Body of pancreas (tissue), 4 donors: ENCODE measurements around the gene AGRN.

ENCODE experiments used
- POLR2A ChIP-seq, 3 donors: fragments of 450-650 bp; IDR thresholded peaks; one replicate each; pipeline ENCODE4 v1.6.1; 2016; ENCODE audit warnings: antibody characterized with exemption in 3 of 3, mild to moderate bottlenecking in 2 of 3
- TF ChIP-seq, protein P1 (sequence below), 7 experiments: fragments of 450-650 bp in 4 of 7; fragments of 200-600 bp in 3 of 7; sonication (generic) in 3 of 7; IDR thresholded peaks; one replicate each; pipeline ENCODE4 v1.5.1; 2016 to 2019; ENCODE audit warnings: antibody characterized with exemption in 7 of 7

GRCh38 chr1:1084372-1085170, 64.7 kb downstream of the AGRN start:
- no peak for TF ChIP-seq POLR2A (IDR thresholded peaks at IDR 0.05)
- TF ChIP-seq, protein P1, sequence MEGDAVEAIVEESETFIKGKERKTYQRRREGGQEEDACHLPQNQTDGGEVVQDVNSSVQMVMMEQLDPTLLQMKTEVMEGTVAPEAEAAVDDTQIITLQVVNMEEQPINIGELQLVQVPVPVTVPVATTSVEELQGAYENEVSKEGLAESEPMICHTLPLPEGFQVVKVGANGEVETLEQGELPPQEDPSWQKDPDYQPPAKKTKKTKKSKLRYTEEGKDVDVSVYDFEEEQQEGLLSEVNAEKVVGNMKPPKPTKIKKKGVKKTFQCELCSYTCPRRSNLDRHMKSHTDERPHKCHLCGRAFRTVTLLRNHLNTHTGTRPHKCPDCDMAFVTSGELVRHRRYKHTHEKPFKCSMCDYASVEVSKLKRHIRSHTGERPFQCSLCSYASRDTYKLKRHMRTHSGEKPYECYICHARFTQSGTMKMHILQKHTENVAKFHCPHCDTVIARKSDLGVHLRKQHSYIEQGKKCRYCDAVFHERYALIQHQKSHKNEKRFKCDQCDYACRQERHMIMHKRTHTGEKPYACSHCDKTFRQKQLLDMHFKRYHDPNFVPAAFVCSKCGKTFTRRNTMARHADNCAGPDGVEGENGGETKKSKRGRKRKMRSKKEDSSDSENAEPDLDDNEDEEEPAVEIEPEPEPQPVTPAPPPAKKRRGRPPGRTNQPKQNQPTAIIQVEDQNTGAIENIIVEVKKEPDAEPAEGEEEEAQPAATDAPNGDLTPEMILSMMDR (IDR thresholded peaks at IDR 0.05) = no peak
